ENCODE data around the gene IFITM10.

The IFITM10 gene

DNA sequence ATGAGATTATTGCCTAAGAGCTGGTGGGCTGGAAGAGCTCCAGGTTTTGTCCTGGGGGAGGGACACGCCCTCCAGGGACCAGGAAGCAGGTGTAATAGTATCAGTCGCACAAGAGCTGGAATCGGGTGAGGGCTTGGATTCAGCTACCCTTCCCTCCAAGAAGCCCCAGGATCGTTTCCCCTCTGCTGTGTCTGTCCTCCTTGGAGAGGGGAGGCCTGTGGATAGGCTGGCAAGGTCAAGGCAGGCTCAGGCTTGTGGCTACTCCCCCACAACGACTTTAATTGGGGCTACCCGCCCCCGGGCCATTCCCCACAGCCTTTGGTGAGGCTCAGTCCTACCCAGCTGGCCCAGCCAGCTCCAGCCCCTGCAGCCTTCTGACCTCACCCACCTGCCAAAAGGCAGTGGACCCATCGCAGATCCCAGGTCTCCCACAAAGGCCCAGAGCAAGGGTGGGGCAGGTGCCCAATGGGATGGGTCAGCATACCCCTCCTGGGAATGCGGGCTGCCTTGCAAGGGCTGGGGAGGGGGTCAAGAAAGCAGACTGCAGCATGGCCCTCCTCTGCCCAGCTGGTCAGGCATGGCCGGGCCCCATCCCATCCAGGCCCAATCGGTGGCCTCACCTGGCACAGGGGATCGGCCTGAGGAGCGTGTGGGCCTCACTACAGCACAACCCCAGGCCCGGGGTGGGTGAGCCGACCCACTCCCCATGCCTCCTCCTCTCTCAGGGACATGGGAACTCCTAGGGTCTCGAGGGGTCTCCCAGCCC lies 12.3 kb upstream of the IFITM10 start:
- no peak for DNase-seq (ENCODE audit: low read depth)

GRCh38 chr11:1761857-1762536 lies 11.6 kb upstream of the IFITM10 start:
- no peak for DNase-seq (ENCODE audit: low read depth)

GRCh38 chr11:1761110-1761856 lies 10.9 kb upstream of the IFITM10 start:
- DNase-seq (ENCODE audit: low read depth): no peak

- peak; percentile 79 for DNase-seq (ENCODE audit: low read depth)
Observed at GRCh38 chr11:1760351-1761109, 10.1 kb upstream of the IFITM10 start.

DNA sequence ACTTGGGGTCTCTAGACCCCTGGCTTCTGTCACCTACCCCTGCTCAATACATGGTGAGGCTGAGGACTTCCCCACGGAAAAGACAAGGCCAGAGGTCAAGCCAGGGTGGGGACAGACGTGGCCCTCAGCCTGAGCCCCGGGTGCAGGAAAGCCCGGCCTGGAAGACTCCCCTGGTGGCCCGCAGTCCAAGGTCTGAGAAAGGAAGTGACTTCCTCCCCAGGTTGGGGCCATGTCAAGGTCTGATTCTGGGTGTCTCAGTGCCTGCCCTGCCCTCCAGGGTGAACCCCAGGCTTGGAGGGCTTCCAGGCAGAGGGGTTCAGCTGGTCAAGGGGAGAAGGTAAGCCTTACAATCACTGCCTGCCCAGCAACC lies 9.4 kb upstream of the IFITM10 start:
- DNase-seq (ENCODE audit: low read depth): no peak

GRCh38 chr11:1759151-1759850 lies 8.9 kb upstream of the IFITM10 start:
- DNase-seq (ENCODE audit: low read depth): no peak

GRCh38 chr11:1758611-1759150 lies 8.3 kb upstream of the IFITM10 start:
- no peak for DNase-seq (ENCODE audit: low read depth)

DNA sequence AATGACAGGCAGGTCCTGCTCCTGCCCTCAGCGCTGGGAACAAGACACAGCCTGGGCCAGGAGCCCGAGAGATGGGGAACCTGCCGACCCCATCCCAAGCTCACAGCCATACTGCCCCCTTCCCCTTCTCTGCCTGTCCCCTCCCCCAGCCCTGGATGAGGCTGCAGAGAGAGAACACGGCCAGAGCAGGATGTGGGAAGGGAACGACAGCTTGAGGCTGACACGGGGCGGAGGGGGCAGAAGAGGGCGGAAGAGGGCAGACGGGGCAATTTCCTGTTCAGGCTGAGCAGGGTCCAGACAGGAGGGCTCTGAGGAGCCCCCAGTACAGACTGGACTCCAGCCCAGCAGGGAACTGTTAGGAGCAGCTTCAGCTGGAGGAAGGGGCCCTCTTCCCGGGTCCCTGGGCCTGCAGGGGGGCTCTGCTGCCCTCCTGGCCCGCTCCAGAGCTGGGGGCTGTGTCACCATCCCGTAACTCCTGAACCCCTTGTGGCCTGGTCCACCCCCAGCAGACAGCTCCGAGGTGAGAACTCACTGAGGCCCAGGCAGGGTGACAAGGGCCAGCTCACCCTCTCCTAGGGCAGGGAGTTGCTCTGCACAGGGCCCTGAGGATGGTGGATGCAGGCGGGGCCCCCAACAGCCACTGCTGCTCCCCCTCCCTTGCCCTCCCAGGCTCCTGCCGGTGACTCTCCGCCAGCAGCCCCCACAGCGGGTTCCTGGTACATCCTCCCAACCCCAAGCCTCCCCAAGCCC lies 7.6 kb upstream of the IFITM10 start:
- no peak for DNase-seq (ENCODE audit: low read depth)

- no peak for DNase-seq (ENCODE audit: low read depth)
Observed at GRCh38 chr11:1756791-1757771, 6.7 kb upstream of the IFITM10 start.

DNA sequence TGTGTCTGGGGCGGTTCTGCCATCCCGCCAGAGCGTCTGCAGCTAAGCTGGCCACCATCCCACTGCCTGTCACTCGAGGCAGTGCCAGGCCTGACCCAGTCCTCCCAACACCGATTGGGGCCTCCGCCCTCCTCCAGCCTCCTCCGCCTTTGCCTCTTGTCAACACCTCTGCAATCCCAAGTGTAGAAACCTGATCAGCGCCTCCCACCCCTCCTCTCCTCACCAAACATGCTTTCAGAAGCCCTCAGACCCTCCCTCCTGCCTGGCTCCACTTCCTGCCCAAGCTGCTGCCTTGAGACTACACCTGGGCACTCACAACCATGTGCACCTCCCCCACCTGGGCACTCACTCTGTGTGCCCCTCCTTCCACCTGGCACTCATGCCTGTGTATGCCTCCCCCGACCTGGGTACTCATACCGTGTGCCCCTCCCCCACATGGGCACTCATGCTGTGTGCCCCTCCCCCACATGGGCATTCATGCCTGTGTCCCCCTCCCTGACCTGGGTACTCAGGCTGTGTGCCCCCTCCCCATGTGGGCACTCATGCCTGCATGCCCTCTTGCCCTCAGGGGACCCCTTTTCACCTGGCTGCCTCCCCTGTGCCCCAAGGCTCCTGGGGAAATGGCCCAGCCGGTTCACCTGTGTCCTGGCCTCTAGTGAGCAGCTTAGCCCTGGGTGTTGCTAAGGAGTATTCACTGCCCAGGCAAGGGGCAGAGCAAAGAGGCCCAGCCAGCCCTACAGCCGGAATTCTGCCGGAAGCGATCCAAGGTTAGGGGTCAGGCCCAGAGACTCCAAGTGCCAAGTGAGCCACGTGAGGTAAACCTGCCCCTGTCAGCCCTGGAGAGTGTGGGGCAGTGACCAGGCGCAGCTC lies 5.5 kb upstream of the IFITM10 start:
- no peak for DNase-seq (ENCODE audit: low read depth)

GRCh38 chr11:1755344-1755691 lies 4.9 kb upstream of the IFITM10 start:
- DNase-seq (ENCODE audit: low read depth): no peak

DNA sequence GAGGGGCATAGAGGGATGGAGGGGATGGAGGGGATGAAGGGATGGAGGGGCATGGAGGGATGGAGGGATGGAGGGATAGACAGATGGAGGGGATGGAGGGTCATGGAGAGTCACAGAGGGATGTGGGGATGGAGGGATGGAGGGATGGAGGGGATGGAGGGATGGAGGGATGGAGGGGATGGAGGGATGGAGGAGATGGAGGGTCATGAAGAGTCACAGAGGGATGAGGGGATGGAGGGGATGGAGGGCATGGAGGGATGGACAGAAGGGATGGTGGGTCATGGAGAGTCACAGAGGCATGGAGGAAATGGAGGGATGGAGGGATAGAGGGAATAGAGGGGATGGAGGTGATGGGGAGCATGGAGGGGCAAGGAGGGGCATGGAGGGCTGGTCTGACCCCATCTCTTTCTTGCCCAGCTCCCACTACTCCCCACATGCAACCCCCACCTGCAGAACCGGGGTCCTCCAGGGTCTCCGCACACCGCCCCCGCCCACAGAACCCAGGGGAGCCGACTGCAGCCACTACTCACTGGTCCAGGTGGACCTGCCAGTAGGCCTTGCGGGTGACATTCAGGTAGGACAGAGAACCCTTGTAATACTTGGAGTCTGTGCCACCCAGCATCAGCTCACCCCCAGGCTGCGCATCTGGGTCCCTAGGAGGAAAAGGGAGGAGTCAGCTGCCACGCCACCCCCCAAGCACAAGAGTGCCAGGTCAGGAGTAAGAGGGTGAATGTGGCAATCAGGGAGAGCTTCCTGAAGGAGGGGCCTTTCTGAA lies 4.2 kb upstream of the IFITM10 start:
- DNase-seq (ENCODE audit: low read depth): no peak

DNA sequence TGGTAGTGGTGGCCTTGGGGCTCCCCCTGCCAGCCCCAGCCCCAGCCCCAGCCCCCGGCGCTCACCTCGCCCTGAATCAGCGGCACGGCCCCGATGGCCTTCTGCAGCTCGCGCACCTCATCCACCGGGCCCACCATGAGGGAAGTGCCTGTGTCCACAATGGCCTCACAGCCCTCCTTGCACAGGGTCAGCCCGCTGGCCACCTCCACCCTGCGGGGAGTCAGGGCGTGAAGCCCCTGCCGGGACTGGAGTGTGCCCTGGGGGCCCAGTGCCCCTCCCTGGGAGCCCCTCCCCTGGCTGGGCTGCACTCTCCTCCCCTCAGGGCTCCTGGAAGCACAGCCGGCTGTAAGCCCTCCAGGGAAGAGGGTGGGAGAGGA lies 3.5 kb upstream of the IFITM10 start:
- DNase-seq (ENCODE audit: low read depth): no peak

- DNase-seq (ENCODE audit: low read depth): no peak
Observed at GRCh38 chr11:1753229-1753928, 3.0 kb upstream of the IFITM10 start.

- DNase-seq (ENCODE audit: low read depth): no peak
Observed at GRCh38 chr11:1752907-1753228, 2.5 kb upstream of the IFITM10 start.

DNA sequence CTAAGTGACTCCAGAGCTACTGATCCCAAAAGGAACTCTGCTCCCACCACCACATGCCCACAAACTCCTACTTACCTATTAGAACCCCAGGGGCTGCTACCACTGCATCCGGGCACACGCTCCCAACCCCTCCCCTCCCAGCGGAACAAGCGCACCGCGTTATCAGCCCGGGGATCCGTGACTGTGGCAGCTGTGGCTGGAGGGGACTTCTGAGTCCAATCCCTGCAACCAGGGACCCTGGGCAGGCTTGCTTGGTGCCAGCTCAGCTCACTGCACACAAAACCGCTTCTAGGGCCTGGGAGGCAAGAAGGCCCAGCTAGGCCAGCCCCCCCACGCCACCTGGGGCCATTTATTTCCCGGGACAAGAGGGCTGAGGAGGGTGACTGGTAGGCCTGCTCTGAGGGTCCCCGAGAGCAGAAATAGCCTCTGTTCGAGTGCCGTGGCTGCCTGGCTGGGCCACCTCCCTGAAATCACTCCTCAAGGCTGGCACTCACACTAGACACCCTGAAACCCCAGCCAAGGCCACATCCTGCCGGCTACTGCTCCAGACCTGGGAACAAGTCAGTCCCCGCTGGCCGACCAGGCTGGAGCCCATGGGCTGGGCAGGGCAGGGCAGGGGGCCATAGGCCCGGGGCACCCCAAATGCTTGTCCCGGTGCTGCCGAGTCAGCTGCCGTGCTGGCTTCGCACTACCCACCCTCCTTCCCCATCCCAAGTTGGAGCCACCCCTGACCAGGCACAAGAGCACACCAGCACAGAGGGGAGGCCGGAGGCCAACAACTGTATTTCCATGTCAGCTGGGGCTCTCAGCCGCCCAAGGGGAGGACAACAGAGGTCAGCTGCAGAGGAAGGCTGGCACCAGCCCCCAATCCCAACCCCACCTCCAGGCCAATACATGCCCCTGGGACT lies 1.9 kb upstream of the IFITM10 start:
- DNase-seq (ENCODE audit: low read depth): no peak

All from stromal cell of bone marrow (primary cell).